ENCODE data around the gene IGFBP2.

IGFBP2 gene

GRCh38 chr2:216685327-216685875 is 52.2 kb downstream of the IGFBP2 start:
- Mint-ChIP-seq H3K36me3 (ENCODE audit: low read depth) (peaks cover 79% of the 10 kb centered on the region), H3K27me3 (ENCODE audit: low read depth) (peaks cover 4% of the 10 kb centered on the region), H3K4me3 (peak overlapping the region; percentile 3 to 57 (median 3)), H3K9me3 (no peaks in the 10 kb centered on the region), H3K27ac (peak overlapping the region; percentile 18 to 64 (median 40)), H3K4me1 (peaks cover 89% of the 10 kb centered on the region)
- no peak for TF ChIP-seq CTCF (IDR thresholded peaks at IDR 0.05; ENCODE audit: unreplicated experiment in 3 of 3)

- Mint-ChIP-seq H3K4me1 (peaks cover 81% of the 10 kb centered on the region), H3K27me3 (ENCODE audit: low read depth) (peaks cover 4% of the 10 kb centered on the region), H3K27ac (peak overlapping the region in 1 of 3 experiments; percentile 39), H3K9me3 (no peaks in the 10 kb centered on the region), H3K4me3 (peak overlapping the region in 1 of 3 experiments; percentile 51), H3K36me3 (ENCODE audit: low read depth) (peaks cover 72% of the 10 kb centered on the region)
- no peak for TF ChIP-seq CTCF (IDR thresholded peaks at IDR 0.05; ENCODE audit: unreplicated experiment in 3 of 3)
Measured at GRCh38 chr2:216687111-216687510, 53.9 kb downstream of the IGFBP2 start.

GRCh38 chr2:216687646-216688045 is 54.4 kb downstream of the IGFBP2 start:
- H3K4me3 Mint-ChIP-seq: peak overlapping the region in 1 of 3 experiments; percentile 51
- H3K4me1 Mint-ChIP-seq: peaks cover 76% of the 10 kb centered on the region
- H3K27ac Mint-ChIP-seq: peak overlapping the region in 1 of 3 experiments; percentile 39
- no peaks in the 10 kb centered on the region for H3K27me3 Mint-ChIP-seq (ENCODE audit: low read depth)
- peaks cover 71% of the 10 kb centered on the region for H3K36me3 Mint-ChIP-seq (ENCODE audit: low read depth)
- no peaks in the 10 kb centered on the region for H3K9me3 Mint-ChIP-seq
- TF ChIP-seq CTCF (IDR thresholded peaks at IDR 0.05; ENCODE audit: unreplicated experiment in 3 of 3): peak in 1 of 3 experiments; percentile 21

GRCh38 chr2:216688731-216689340 is 55.6 kb downstream of the IGFBP2 start:
- Mint-ChIP-seq H3K27ac (peak overlapping the region; percentile 3 to 7 (median 4)), H3K27me3 (ENCODE audit: low read depth) (no peaks in the 10 kb centered on the region), H3K36me3 (ENCODE audit: low read depth) (peaks cover 65% of the 10 kb centered on the region), H3K4me1 (peaks cover 67% of the 10 kb centered on the region), H3K9me3 (no peaks in the 10 kb centered on the region), H3K4me3 (peak overlapping the region; percentile 14 to 89 (median 88))
- no peak for TF ChIP-seq CTCF (IDR thresholded peaks at IDR 0.05; ENCODE audit: unreplicated experiment in 3 of 3)

GRCh38 chr2:216689397-216689796 is 56.2 kb downstream of the IGFBP2 start:
- H3K27me3 Mint-ChIP-seq (ENCODE audit: low read depth): no peaks in the 10 kb centered on the region
- no peaks in the 10 kb centered on the region for H3K9me3 Mint-ChIP-seq

More at GRCh38 chr2:216689397-216689796, 56.2 kb downstream of the IGFBP2 start:
- Mint-ChIP-seq H3K4me1 (peaks cover 61% of the 10 kb centered on the region), H3K27ac (peak overlapping the region in 2 of 3 experiments; percentile 4 to 7), H3K4me3 (peak overlapping the region; percentile 64 to 89 (median 88)), H3K36me3 (ENCODE audit: low read depth) (peaks cover 59% of the 10 kb centered on the region)
- no peak for TF ChIP-seq CTCF (IDR thresholded peaks at IDR 0.05; ENCODE audit: unreplicated experiment in 3 of 3)

Measured in nephron (organoid).